ENCODE data around the gene TANC2. TPM values are rescaled to one million over a fixed set of nuclear protein-coding genes. Genes with fewer than 3 reads are reported as not detected.

The TANC2 gene
- total RNA-seq, 1 donor from 2014 or later: 35.0 TPM

GRCh38 chr17:62923258-62924150 lies 42.5 kb upstream of the TANC2 start:
- no peak for DNase-seq (ENCODE audit: low read depth)
- H3K36me3 ChIP-seq (ENCODE audit: control insufficient read depth, insufficient read depth, low read length): no peaks in the 10 kb centered on the region
- no peak for TF ChIP-seq CTCF (IDR thresholded peaks at IDR 0.05; ENCODE audit: insufficient read depth, low read length, poor library complexity, severe bottlenecking)

GRCh38 chr17:62925267-62925836 lies 40.7 kb upstream of the TANC2 start:
- no peak overlapping the region for H3K4me3 ChIP-seq (ENCODE audit: low read depth, low read length)
- no peak for DNase-seq (ENCODE audit: low read depth)
- no peak for TF ChIP-seq CTCF (IDR thresholded peaks at IDR 0.05; ENCODE audit: insufficient read depth, low read length, poor library complexity, severe bottlenecking)
- H3K27me3 ChIP-seq (ENCODE audit: control insufficient read depth, insufficient read depth, low read length): no peaks in the 10 kb centered on the region
- no peaks in the 10 kb centered on the region for H3K36me3 ChIP-seq (ENCODE audit: control insufficient read depth, insufficient read depth, low read length)

More at GRCh38 chr17:62923258-62924150, 42.5 kb upstream of the TANC2 start:
- Histone ChIP-seq H3K27me3 (ENCODE audit: control insufficient read depth, insufficient read depth, low read length) (no peaks in the 10 kb centered on the region), H3K4me3 (ENCODE audit: low read depth, low read length) (no peak overlapping the region)

DNA sequence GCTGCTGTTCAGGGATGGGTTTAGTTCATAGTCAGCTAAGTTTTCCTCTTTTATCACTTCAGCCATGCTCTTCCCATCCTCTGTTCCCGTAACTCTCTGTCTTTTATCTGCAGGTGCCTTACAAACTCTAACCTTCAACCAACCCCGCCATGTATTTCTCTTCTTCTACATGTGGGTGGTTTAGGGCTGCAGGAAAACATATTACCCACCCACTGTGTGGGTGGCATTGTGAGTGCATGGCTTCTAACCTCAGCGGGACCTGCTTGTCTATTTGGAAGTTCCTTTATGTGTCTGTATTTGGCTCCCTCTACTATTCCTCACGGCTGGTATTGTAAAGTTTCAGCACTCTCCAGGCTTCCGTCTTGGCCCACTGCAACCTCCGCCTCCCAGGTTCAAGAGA lies 39.0 kb upstream of the TANC2 start:
- TF ChIP-seq CTCF (IDR thresholded peaks at IDR 0.05; ENCODE audit: insufficient read depth, low read length, poor library complexity, severe bottlenecking): no peak
- H3K36me3 ChIP-seq (ENCODE audit: control insufficient read depth, insufficient read depth, low read length): no peaks in the 10 kb centered on the region
- H3K27me3 ChIP-seq (ENCODE audit: control insufficient read depth, insufficient read depth, low read length): no peaks in the 10 kb centered on the region
- DNase-seq (ENCODE audit: low read depth): no peak
- H3K4me3 ChIP-seq (ENCODE audit: low read depth, low read length): no peak overlapping the region

GRCh38 chr17:62929320-62929719 lies 36.7 kb upstream of the TANC2 start:
- H3K27me3 ChIP-seq (ENCODE audit: control insufficient read depth, insufficient read depth, low read length): no peaks in the 10 kb centered on the region
- DNase-seq (ENCODE audit: low read depth): no peak
- TF ChIP-seq CTCF (IDR thresholded peaks at IDR 0.05; ENCODE audit: insufficient read depth, low read length, poor library complexity, severe bottlenecking): no peak
- no peaks in the 10 kb centered on the region for H3K36me3 ChIP-seq (ENCODE audit: control insufficient read depth, insufficient read depth, low read length)
- H3K4me3 ChIP-seq (ENCODE audit: low read depth, low read length): no peak overlapping the region

GRCh38 chr17:62931101-62931500 lies 34.9 kb upstream of the TANC2 start:
- Histone ChIP-seq H3K27me3 (ENCODE audit: control insufficient read depth, insufficient read depth, low read length) (no peaks in the 10 kb centered on the region), H3K4me3 (ENCODE audit: low read depth, low read length) (no peak overlapping the region), H3K36me3 (ENCODE audit: control insufficient read depth, insufficient read depth, low read length) (no peaks in the 10 kb centered on the region)
- DNase-seq (ENCODE audit: low read depth): no peak
- no peak for TF ChIP-seq CTCF (IDR thresholded peaks at IDR 0.05; ENCODE audit: insufficient read depth, low read length, poor library complexity, severe bottlenecking)
